ENCODE measurements around the gene RAB11FIP4.

Gene RAB11FIP4

DNA sequence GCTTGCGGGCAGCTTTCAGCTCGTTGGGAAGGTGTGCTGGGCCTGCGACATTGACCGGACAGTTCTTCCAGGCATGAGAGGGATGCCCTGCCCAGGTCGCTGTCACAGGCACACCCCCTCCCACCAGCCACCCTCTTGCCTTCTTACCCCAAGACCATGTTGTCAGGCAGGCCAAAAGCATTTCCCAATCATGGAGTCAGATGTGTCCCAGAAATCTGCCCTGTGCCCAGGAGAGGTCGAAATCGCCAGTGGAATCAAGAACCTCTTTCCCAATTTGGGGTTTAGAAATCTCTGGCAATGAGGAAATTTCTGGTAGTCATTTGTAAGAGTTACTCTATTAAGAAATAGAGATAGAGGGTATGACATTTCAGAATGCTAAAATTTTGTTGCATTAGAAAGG lies 177.1 kb downstream of the RAB11FIP4 start:
- TF ChIP-seq, protein P1, sequence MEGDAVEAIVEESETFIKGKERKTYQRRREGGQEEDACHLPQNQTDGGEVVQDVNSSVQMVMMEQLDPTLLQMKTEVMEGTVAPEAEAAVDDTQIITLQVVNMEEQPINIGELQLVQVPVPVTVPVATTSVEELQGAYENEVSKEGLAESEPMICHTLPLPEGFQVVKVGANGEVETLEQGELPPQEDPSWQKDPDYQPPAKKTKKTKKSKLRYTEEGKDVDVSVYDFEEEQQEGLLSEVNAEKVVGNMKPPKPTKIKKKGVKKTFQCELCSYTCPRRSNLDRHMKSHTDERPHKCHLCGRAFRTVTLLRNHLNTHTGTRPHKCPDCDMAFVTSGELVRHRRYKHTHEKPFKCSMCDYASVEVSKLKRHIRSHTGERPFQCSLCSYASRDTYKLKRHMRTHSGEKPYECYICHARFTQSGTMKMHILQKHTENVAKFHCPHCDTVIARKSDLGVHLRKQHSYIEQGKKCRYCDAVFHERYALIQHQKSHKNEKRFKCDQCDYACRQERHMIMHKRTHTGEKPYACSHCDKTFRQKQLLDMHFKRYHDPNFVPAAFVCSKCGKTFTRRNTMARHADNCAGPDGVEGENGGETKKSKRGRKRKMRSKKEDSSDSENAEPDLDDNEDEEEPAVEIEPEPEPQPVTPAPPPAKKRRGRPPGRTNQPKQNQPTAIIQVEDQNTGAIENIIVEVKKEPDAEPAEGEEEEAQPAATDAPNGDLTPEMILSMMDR (IDR thresholded peaks at IDR 0.05; ENCODE audit: control insufficient read depth, insufficient read depth, low read depth, low read length, missing control alignments) = no peak
- no peak overlapping the region for H3K4me3 ChIP-seq (ENCODE audit: control insufficient read depth, low read depth, low read length)
- DNase-seq (ENCODE audit: low read depth) = no peak

- TF ChIP-seq, protein P1 (IDR thresholded peaks at IDR 0.05; ENCODE audit: control insufficient read depth, insufficient read depth, low read depth, low read length, missing control alignments) = no peak
- no peak for DNase-seq (ENCODE audit: low read depth)
- H3K4me3 ChIP-seq (ENCODE audit: control insufficient read depth, low read depth, low read length) = no peak overlapping the region
These were observed 178.8 kb downstream of the RAB11FIP4 start for GRCh38 chr17:31570231-31570630.

DNA sequence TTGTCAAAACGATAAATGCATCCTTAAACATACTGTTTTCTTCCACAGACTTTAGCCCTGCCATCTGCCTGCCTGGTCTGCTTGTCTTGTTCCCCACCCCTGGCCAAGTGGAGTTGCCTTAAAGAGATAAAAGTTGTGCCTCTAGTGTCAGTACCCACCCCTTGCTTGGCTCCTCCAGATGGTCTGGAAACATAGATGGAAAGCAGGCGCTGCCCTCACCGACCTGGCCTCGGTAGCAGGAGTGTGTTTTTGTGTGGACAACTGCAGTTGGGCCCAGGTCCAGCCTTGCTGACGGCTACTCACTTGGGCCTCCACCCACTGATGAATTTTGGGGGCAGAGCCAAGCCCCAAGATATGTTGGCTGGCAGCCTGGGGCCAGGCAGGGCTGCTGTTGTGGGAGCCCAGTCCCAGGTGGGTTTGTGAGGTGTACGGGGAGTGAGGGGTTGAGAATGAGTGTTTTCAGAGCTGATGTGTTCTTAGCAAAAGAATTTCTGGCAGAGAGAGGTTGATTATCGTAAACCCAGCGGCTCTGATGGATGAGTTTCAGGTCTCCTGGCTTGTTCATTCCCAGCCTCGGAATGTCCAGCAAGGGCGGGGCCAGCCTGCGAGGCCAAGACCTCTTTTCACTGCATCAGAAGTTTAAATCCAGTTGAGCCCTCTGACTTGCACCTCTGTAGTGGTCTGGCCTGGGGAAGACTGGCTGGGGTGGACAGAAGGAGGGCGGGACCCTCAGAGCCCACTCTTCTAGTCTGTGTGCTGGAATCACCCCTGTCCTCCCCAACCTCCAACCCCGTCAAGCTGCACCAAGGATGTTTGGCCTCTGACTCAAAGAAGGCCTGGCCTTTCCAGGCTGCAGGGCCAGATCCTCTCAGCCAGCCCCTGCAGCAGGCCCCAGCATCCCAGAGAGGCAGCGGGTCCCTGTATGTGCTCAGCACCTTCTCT lies 179.7 kb downstream of the RAB11FIP4 start:
- DNase-seq (ENCODE audit: low read depth) = no peak
- no peak overlapping the region for H3K4me3 ChIP-seq (ENCODE audit: control insufficient read depth, low read depth, low read length)
- TF ChIP-seq, protein P1 (IDR thresholded peaks at IDR 0.05; ENCODE audit: control insufficient read depth, insufficient read depth, low read depth, low read length, missing control alignments) = no peak

DNA sequence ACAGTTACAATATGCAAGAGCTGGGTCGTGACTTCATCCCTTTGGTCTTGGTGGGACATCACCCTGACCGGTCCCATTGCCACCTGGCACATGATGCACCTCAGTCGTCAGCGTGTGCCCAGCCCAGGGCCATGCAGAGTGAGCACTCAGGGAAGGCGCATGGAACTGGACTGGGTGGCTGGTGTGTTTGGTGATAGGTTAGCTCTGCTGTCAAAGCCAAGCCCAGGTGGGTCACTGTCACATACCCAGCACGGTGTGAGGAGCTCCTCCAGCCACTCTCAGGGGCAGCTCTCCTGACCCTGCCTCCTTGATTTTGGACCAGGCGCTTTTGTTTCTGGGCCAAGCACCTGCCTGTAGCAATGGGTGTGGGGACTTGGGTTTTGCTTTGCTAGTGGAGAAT lies 180.9 kb downstream of the RAB11FIP4 start:
- no peak overlapping the region for H3K4me3 ChIP-seq (ENCODE audit: control insufficient read depth, low read depth, low read length)
- no peak for DNase-seq (ENCODE audit: low read depth)

DNA sequence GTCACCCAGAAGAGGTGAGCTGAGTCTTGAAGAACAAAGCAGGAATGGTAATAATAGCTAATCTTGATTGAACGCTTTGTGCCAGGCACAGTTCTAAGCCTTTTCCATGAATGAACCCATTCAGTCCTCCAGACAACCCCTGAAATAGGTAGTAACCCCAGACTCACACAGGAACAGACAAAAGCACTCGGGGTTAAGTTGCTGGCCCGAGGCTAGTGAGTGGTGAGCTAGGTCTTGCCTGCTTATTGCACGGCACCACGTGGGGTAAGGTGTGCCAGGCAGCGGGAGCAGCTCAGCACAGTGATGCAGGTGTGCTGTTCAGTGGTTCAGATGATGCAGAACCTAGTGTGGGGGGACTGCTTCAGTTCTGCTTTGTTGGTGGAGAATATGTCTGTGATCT lies 181.6 kb downstream of the RAB11FIP4 start:
- TF ChIP-seq, protein P1 (IDR thresholded peaks at IDR 0.05; ENCODE audit: control insufficient read depth, insufficient read depth, low read depth, low read length, missing control alignments) = no peak
- no peak overlapping the region for H3K4me3 ChIP-seq (ENCODE audit: control insufficient read depth, low read depth, low read length)
- no peak for DNase-seq (ENCODE audit: low read depth)

More for the DNA sequence above, 180.9 kb downstream of the RAB11FIP4 start:
- TF ChIP-seq, protein P1 (IDR thresholded peaks at IDR 0.05; ENCODE audit: control insufficient read depth, insufficient read depth, low read depth, low read length, missing control alignments) = no peak

DNA sequence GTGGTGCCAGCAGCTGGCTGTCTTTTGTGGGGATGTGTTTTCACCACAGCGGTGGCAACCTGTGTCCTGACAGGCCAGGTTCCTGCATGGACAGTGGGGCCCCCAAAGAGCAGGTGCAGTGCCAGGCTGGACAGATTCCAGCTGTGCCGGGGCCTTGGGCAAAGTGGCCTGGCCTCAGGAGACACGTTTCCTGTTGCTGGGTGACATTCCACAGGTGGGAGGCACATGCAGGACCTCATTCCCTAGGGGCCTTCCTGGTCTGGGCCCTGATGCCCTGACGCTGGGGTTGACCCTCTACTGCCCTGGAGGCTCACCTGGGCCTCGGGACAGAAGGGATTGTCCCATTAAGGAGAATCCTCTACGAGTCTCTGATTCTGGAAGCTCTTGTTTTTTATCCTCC lies 182.4 kb downstream of the RAB11FIP4 start:
- TF ChIP-seq, protein P1 (IDR thresholded peaks at IDR 0.05; ENCODE audit: control insufficient read depth, insufficient read depth, low read depth, low read length, missing control alignments) = no peak
- no peak overlapping the region for H3K4me3 ChIP-seq (ENCODE audit: control insufficient read depth, low read depth, low read length)
- DNase-seq (ENCODE audit: low read depth) = no peak

Measured in AG09309 (cell line).